ENCODE results near the gene POLA2. TPM values are rescaled to one million over a fixed set of nuclear protein-coding genes. Genes with fewer than 3 reads are reported as not detected.

POLA2 gene
- total and polyA plus RNA-seq, 3 donors from 2014 or later: 21.9 to 27.6 (median 24.2) TPM

- DNase-seq: no peak
- no peak overlapping the region for H3K4me3 ChIP-seq
Observed at GRCh38 chr11:65303555-65303954, 41.8 kb downstream of the POLA2 start.

GRCh38 chr11:65304110-65304509 is 42.3 kb downstream of the POLA2 start:
- H3K4me1 ChIP-seq: peaks cover 6% of the 10 kb centered on the region
- TF ChIP-seq POLR2A (IDR thresholded peaks at IDR 0.05) (no peak), CTCF (IDR thresholded peaks at IDR 0.05) (no peak)
- H3K27ac ChIP-seq: no peak overlapping the region
- no peak for DNase-seq
- 98 to 99% methylated on average over 4 of the region's 4 CpGs for WGBS, 2 donors
- intact Hi-C loops (cut with DNase I; ENCODE audit: low total_unique reads): no loop called here
- H3K9me3 ChIP-seq: no peaks in the 10 kb centered on the region
- no peak overlapping the region for H3K4me3 ChIP-seq
- no peaks in the 10 kb centered on the region for H3K27me3 ChIP-seq
- H3K36me3 ChIP-seq (ENCODE audit: low read depth, missing control alignments): no peaks in the 10 kb centered on the region

More at GRCh38 chr11:65303555-65303954, 41.8 kb downstream of the POLA2 start:
- TF ChIP-seq POLR2A (IDR thresholded peaks at IDR 0.05) (no peak), CTCF (IDR thresholded peaks at IDR 0.05) (no peak)
- H3K9me3 ChIP-seq: no peaks in the 10 kb centered on the region
- 87 to 100% methylated on average over 3 of the region's 3 CpGs for WGBS, 2 donors
- no peak overlapping the region for H3K27ac ChIP-seq
- no peaks in the 10 kb centered on the region for H3K27me3 ChIP-seq
- H3K4me1 ChIP-seq: peaks cover 11% of the 10 kb centered on the region
- no peaks in the 10 kb centered on the region for H3K36me3 ChIP-seq (ENCODE audit: low read depth, missing control alignments)
- intact Hi-C loops (cut with DNase I; ENCODE audit: low total_unique reads): no loop called here

GRCh38 chr11:65304613-65305012 is 42.9 kb downstream of the POLA2 start:
- DNase-seq: no peak
- H3K4me3 ChIP-seq: no peak overlapping the region
- H3K27ac ChIP-seq: no peak overlapping the region
- H3K27me3 ChIP-seq: no peaks in the 10 kb centered on the region
- TF ChIP-seq POLR2A (IDR thresholded peaks at IDR 0.05): no peak
- no peak for TF ChIP-seq CTCF (IDR thresholded peaks at IDR 0.05)
- WGBS, 2 donors: 95 to 96% methylated on average over 7 of the region's 7 CpGs
- peaks cover 5% of the 10 kb centered on the region for H3K4me1 ChIP-seq
- no peaks in the 10 kb centered on the region for H3K9me3 ChIP-seq
- no peaks in the 10 kb centered on the region for H3K36me3 ChIP-seq (ENCODE audit: low read depth, missing control alignments)
- intact Hi-C loops (cut with DNase I; ENCODE audit: low total_unique reads): no loop called here

- 85 to 92% methylated on average over 17 of the region's 17 CpGs for WGBS, 2 donors
- intact Hi-C loops (cut with DNase I; ENCODE audit: low total_unique reads): no loop called here
- no peak for DNase-seq
- Histone ChIP-seq H3K27me3 (no peaks in the 10 kb centered on the region), H3K4me1 (peaks cover 5% of the 10 kb centered on the region), H3K36me3 (ENCODE audit: low read depth, missing control alignments) (no peaks in the 10 kb centered on the region), H3K4me3 (no peak overlapping the region), H3K9me3 (no peaks in the 10 kb centered on the region), H3K27ac (no peak overlapping the region)
- TF ChIP-seq CTCF (IDR thresholded peaks at IDR 0.05) (no peak), POLR2A (IDR thresholded peaks at IDR 0.05) (no peak)
Observed at GRCh38 chr11:65305501-65306268, 43.9 kb downstream of the POLA2 start.

All from testis (tissue), 3 donors.